ENCODE results near the gene ZFX.
A peak's percentile ranks its signal among the peaks of the same experiment; 100 is the strongest.

ZFX gene

DNA sequence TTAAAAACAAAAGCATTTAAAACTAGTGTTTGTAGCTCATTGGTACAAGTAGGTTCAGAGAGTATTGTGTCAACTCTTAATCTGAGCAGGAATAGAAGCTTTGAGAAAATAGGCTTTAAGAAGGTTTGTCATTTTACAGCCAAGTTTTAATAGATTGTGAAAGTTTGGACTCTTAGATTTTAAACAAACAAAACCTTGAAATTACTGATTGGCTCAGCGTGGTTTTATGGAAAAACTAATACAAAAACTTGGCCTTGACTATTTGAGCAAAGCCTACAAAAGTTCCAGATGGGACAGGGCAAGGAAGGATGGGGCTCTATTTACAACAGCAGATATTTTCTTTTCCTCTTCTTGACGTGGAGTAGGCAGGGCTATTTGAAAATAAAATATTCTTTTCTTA, 16.5 kb downstream of the ZFX start:
- H3K4me1 Mint-ChIP-seq: peaks cover 32% of the 10 kb centered on the region
- ATAC-seq (ENCODE audit: low read depth) (no peak), DNase-seq (ENCODE audit: low spot score in 2 of 2) (no peak)
- H3K27me3 Mint-ChIP-seq: no peaks in the 10 kb centered on the region
- peaks cover 7% of the 10 kb centered on the region for H3K36me3 Mint-ChIP-seq
- H3K4me3 Mint-ChIP-seq: no peak overlapping the region
- H3K27ac Mint-ChIP-seq: no peak overlapping the region
- H3K9me3 Mint-ChIP-seq: no peaks in the 10 kb centered on the region

DNA sequence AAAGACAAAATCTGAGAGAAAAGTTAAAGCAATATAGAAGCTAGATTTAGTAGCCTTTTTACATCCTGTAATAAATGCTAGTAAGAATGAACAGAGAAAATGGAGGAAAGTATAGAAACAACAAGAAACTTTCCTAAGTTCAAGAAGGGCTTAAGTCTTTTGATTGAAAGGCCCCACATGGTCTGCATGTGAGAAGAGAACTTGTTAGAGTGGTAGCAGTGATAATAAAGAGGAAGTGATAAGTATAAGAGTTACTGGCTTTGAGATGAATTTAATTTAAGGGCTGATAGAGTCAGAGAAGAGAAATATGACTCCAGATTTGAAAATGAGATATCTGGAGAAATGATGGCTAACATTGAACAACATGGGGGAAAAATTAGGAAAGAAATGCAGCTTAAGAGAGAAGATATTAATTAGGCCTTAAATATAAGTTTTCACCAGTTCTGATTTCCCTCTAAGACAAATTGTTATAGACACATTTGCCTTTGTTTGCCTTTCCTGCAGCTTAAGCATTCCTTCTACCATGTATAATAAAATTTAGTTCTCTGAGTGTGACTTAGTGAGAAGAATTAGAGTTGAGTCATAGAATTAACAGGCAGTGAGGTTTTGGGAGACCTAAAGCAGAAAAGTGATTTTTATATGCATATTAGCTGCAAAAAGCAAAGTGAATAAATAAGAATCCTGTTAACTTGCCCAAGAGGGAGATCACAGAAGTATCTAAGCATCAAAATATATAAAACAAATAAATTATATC, 18.4 kb downstream of the ZFX start:
- peak overlapping the region; percentile 62 for H3K27ac Mint-ChIP-seq
- no peaks in the 10 kb centered on the region for H3K27me3 Mint-ChIP-seq
- H3K4me1 Mint-ChIP-seq: peaks cover 33% of the 10 kb centered on the region
- no peak overlapping the region for H3K4me3 Mint-ChIP-seq
- no peak for DNase-seq (ENCODE audit: low spot score in 2 of 2)
- no peaks in the 10 kb centered on the region for H3K9me3 Mint-ChIP-seq
- peaks cover 7% of the 10 kb centered on the region for H3K36me3 Mint-ChIP-seq
- ATAC-seq (ENCODE audit: low read depth): peak; percentile 54

DNA sequence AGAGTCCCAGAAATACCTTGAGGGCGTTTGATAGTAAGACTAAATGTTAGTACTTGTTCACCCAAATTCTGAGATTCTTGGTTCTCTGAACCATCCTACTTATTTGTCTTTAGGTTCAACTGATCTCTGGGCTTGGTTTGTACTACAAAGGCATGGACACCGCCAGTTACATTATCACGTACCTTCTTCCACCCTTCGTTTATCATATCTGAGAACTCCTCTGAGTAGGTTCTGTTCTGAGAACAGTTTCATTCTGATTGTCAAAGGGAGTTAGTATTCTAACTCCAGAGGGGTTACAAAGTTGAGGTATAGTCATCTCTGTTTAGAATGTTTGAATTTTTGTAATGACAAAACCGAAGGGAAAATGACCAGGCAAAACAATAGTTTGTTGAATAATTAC, 19.3 kb downstream of the ZFX start:
- DNase-seq (ENCODE audit: low spot score in 2 of 2): no peak
- Mint-ChIP-seq H3K27me3 (no peaks in the 10 kb centered on the region), H3K4me1 (peaks cover 33% of the 10 kb centered on the region), H3K36me3 (peaks cover 8% of the 10 kb centered on the region), H3K4me3 (peak overlapping the region; percentile 83), H3K9me3 (no peaks in the 10 kb centered on the region), H3K27ac (peak overlapping the region; percentile 61)
- no peak for ATAC-seq (ENCODE audit: low read depth)

DNA sequence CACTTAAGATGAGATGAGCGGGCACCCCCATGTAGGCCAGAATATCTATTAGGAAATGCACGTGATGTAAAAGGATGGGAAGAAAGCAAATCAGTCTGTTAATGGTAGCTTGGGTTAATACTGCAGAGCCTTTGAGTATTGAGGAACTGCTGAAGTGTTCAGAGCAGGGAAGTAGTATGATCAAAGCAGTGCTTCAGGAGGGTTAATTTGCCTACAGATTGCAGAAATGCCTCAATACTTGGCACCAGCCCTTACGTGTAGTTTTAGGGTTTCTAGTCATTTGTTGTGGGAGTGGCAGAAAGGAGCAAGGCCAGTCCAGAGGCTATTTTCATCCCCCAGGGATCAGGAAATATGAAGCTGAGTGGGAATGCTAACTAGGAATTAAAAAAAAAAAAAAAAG, 19.7 kb downstream of the ZFX start:
- Mint-ChIP-seq H3K27ac (peak overlapping the region; percentile 61), H3K36me3 (peaks cover 8% of the 10 kb centered on the region), H3K4me1 (peaks cover 33% of the 10 kb centered on the region), H3K4me3 (peak overlapping the region; percentile 83), H3K27me3 (no peaks in the 10 kb centered on the region), H3K9me3 (no peaks in the 10 kb centered on the region)
- ATAC-seq (ENCODE audit: low read depth): peak; percentile 93
- DNase-seq (ENCODE audit: low spot score in 2 of 2): no peak

DNA sequence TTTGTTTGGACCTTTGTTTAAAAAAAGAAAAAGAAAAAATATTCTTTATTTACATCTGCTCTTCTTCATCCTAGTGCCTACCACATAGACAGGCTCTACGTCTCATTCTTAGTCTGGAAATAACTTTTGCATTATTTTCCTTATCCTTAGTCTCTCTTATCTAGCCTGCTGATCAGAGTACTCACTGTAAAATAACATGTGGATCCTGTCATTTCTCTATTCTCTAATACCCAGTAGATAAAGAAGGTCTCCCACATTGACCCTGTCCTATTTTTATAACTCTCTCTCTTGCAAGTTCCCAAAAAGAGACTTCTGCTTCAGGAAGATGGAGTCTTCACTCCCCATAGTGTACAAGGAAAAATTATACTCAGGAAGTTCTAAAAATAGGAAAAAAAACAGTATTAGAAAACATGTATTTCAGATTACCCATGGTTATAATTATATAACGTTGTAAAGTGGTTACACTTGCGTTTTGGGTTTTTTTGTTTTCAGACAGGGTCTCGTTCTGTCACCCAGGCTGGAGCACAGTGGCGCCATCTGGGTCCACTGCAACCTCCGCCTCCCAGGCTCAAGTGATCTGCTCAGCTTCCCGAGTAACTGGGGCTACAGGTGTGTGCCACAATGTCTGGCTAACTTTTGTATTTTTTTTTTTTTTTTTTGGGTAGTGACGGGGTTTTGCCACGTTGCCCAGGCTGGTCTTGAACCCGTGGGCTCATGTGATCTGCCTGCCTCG, 23.8 kb downstream of the ZFX start:
- peaks cover 12% of the 10 kb centered on the region for H3K36me3 Mint-ChIP-seq
- H3K4me1 Mint-ChIP-seq: peaks cover 20% of the 10 kb centered on the region
- no peaks in the 10 kb centered on the region for H3K27me3 Mint-ChIP-seq
- no peak overlapping the region for H3K27ac Mint-ChIP-seq
- DNase-seq (ENCODE audit: low spot score in 2 of 2) (no peak), ATAC-seq (ENCODE audit: low read depth) (no peak)
- no peaks in the 10 kb centered on the region for H3K9me3 Mint-ChIP-seq
- no peak overlapping the region for H3K4me3 Mint-ChIP-seq

DNA sequence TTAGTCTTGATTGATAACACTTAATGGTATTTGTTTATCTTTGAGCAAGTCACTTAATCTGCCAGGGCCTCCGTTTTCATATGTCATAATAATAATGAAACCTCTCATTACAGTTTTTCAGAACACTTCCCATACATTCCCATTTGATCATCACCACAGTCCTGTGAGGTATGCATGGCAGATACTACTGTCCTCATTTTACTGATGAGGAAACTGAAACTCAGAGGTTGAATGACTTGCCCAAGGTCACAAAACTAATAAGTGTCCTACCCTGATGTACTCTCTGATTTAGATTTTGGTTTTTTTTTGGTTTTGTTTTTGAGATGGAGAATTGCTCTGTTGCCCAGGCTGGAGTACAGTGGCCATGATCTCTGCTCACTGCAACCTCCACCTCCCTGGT, 25.7 kb downstream of the ZFX start:
- no peak overlapping the region for H3K4me3 Mint-ChIP-seq
- H3K9me3 Mint-ChIP-seq: no peaks in the 10 kb centered on the region
- ATAC-seq (ENCODE audit: low read depth) (no peak), DNase-seq (ENCODE audit: low spot score in 2 of 2) (no peak)
- no peak overlapping the region for H3K27ac Mint-ChIP-seq
- H3K27me3 Mint-ChIP-seq: no peaks in the 10 kb centered on the region
- H3K4me1 Mint-ChIP-seq: peaks cover 7% of the 10 kb centered on the region
- peaks cover 10% of the 10 kb centered on the region for H3K36me3 Mint-ChIP-seq

DNA sequence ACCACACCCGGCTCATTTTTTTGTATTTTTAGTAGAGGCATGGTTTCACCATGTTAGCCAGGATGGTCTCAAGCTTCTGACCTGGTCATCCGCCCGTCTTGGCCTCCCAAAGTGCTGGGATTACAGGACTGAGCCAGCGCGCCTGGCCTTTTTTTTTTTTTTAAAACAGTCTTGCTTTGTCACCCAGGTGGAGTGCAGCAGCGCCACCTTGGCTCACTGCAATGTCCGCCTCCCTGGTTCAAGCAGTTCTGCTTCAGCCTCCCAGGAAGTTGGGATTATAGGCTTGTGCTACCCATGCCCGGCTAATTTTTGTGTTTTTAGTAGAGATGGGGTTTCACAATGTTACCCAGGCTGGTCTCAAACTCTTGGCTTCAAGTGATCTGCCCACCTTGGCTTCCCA, 28.9 kb downstream of the ZFX start:
- Mint-ChIP-seq H3K4me3 (no peak overlapping the region), H3K27me3 (no peaks in the 10 kb centered on the region), H3K9me3 (no peaks in the 10 kb centered on the region), H3K27ac (no peak overlapping the region), H3K36me3 (peaks cover 5% of the 10 kb centered on the region), H3K4me1 (no peaks in the 10 kb centered on the region)
- DNase-seq (ENCODE audit: low spot score in 2 of 2) (no peak), ATAC-seq (ENCODE audit: low read depth) (no peak)

DNA sequence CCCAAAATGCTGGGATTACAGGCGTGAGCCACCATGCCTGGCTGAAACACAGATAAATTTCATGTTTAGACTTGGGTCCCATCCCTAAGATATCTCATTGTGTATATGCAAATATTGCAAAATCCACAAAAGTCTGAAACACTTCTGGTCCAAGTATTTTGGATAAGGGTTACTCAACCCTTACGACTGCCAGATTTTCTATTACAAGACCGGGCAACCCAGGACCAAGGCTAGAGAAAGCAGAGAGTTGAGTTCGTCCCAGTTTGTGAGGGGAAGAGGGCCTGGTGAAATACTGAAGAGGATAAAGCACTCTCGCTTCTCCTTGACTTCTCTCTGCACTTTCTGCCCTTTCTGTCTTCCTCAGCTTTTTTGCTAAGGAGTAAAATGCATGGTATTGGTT, 34.5 kb downstream of the ZFX start:
- no peak for DNase-seq (ENCODE audit: low spot score in 2 of 2)
- peaks cover 6% of the 10 kb centered on the region for H3K4me1 Mint-ChIP-seq

DNA sequence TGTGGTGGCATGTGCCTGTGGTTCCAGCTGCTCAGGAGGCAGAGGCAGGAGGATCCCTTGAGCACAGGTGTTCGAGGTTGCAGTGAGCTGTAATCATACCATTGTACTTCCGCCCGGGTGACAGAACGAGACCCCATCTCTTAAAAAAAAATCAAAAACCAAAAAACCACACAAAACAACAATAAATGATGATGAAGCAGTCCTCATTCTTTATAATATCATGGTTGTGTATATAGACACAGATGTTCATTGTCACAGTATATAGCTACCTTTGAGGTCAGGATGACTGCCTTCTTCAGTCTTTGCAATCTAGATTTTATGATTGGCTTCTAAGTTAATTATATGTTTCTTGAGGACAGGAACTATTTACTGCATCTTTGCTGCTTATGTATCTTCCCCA, 37.0 kb downstream of the ZFX start:
- H3K4me3 Mint-ChIP-seq: no peak overlapping the region
- ATAC-seq (ENCODE audit: low read depth): no peak
- H3K36me3 Mint-ChIP-seq: peaks cover 5% of the 10 kb centered on the region

More for the DNA sequence above, 34.5 kb downstream of the ZFX start:
- ATAC-seq (ENCODE audit: low read depth): no peak
- no peak overlapping the region for H3K27ac Mint-ChIP-seq
- peaks cover 5% of the 10 kb centered on the region for H3K36me3 Mint-ChIP-seq
- no peak overlapping the region for H3K4me3 Mint-ChIP-seq
- no peaks in the 10 kb centered on the region for H3K9me3 Mint-ChIP-seq
- H3K27me3 Mint-ChIP-seq: no peaks in the 10 kb centered on the region

DNA sequence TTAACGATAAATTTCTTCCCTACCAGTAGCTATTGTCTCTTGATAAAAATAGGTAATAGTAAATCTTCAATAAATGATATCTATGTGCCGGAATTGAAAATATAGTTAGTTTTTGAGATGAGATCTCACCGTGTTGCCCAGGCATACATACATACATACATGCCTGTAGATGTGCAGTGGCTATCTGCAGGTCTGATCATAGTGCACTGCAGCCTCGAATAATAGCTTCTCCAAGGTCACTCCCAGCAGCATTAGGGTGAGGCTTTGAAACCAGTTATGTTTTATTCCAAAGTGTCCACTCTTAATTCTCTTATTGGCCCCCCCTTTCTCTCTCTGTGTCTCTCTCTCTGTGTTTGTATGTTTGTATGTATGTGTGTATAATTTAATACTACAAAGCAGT, 37.5 kb downstream of the ZFX start:
- Mint-ChIP-seq H3K4me3 (no peak overlapping the region), H3K27me3 (no peaks in the 10 kb centered on the region), H3K4me1 (peaks cover 10% of the 10 kb centered on the region), H3K9me3 (no peaks in the 10 kb centered on the region), H3K27ac (no peak overlapping the region), H3K36me3 (peaks cover 5% of the 10 kb centered on the region)
- ATAC-seq (ENCODE audit: low read depth) (no peak), DNase-seq (ENCODE audit: low spot score in 2 of 2) (no peak)

More for the DNA sequence above, 37.0 kb downstream of the ZFX start:
- peaks cover 10% of the 10 kb centered on the region for H3K4me1 Mint-ChIP-seq
- H3K27me3 Mint-ChIP-seq: no peaks in the 10 kb centered on the region
- H3K27ac Mint-ChIP-seq: no peak overlapping the region
- no peaks in the 10 kb centered on the region for H3K9me3 Mint-ChIP-seq
- DNase-seq (ENCODE audit: low spot score in 2 of 2): no peak

DNA sequence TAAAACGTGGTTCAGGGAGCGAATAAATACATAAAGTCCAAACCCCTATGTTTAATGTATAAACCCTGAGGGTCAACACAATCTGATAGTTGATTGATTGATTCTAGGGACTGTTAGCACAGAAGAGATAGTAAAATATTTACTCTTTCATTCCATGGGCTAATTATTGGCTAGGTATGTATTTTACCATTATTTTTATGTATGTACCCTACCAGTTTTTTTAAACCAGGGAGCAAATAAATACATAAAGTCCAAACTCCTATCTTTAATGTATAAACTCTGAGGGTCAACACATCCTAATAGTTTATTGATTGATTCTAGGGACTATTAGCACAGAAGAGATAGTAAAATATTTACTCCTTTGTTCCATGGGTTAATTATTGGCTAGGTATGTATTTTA, 40.0 kb downstream of the ZFX start:
- H3K36me3 Mint-ChIP-seq: peaks cover 5% of the 10 kb centered on the region
- peaks cover 20% of the 10 kb centered on the region for H3K4me1 Mint-ChIP-seq
- ATAC-seq (ENCODE audit: low read depth) (no peak), DNase-seq (ENCODE audit: low spot score in 2 of 2) (no peak)
- no peaks in the 10 kb centered on the region for H3K9me3 Mint-ChIP-seq
- no peak overlapping the region for H3K4me3 Mint-ChIP-seq
- no peak overlapping the region for H3K27ac Mint-ChIP-seq
- no peaks in the 10 kb centered on the region for H3K27me3 Mint-ChIP-seq

DNA sequence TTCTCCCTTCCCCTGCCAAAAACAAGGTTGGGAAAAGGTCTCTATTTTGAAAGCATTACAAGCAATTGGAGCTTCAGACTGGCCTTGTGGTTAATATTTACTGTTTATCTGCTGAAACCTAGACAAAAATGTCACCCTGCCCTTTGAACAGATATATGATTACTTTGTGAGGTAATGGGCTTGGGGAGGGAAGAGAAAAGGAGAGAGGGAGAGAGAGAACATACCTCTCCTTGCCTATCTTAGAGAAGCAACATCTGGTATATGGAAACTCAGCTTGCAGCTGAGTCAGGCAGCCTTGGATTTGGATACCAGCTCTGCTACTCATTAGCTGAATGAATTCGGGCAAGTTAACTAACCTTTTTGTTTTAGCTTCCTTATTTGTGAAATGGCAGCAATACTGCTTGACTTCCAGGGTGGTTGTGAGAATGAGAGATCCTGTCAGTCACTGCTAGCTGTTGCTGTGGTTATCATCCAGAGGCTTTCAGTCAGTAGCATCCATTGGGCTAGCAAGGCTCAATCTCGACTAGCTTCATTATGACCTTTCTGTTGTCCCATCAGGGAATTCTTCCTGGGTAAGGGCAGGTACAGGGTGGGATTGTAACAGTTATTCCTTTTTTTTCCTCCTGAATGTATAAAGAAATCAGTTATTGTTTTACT, 41.1 kb downstream of the ZFX start:
- peak overlapping the region; percentile 69 for H3K27ac Mint-ChIP-seq
- H3K4me3 Mint-ChIP-seq: no peak overlapping the region
- peaks cover 5% of the 10 kb centered on the region for H3K36me3 Mint-ChIP-seq
- ATAC-seq (ENCODE audit: low read depth) (no peak), DNase-seq (ENCODE audit: low spot score in 2 of 2) (no peak)
- H3K27me3 Mint-ChIP-seq: no peaks in the 10 kb centered on the region
- H3K4me1 Mint-ChIP-seq: peaks cover 20% of the 10 kb centered on the region
- H3K9me3 Mint-ChIP-seq: no peaks in the 10 kb centered on the region

DNA sequence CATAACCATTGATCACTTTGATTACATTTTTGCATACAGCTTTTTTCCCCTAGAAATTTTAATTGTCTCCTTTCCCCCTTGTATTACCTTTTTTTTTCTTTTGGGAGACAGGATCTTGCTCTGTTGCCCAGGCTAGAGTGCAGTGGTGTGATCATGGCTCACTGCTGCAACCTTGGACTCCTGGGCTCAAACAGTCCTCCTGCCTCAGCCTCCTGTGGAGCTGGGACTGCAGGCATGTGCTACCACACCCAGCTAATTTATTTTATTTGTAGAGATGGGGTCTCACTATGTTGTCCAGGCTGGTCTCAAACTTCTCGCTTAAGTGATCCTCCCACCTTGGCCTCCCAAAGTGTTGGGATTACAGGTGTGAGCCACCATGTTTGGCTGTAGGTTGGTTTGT, 47.0 kb downstream of the ZFX start:
- Mint-ChIP-seq H3K27ac (no peak overlapping the region), H3K9me3 (no peaks in the 10 kb centered on the region)

DNA sequence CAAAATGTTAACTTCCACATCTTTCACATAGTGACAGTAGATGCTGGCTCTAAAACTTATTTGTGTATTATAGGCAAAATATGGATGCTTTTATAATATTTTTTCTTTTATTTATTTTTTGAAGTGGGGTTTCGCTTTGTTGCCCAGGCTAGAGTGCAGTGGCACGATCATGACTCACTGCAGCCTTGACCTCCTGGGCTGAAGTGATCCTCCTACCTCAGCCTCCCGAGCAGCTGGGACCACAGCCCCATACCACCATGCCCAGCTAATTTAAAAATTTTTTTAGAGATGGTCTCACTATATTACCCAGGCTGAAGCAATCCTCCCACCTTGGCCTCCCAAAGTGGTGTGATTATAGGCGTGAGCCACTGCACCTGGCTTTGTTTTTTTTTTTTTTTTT, 48.6 kb downstream of the ZFX start:
- H3K4me3 Mint-ChIP-seq: no peak overlapping the region
- H3K27ac Mint-ChIP-seq: no peak overlapping the region
- H3K27me3 Mint-ChIP-seq: no peaks in the 10 kb centered on the region
- peaks cover 19% of the 10 kb centered on the region for H3K36me3 Mint-ChIP-seq
- no peak for DNase-seq (ENCODE audit: low spot score in 2 of 2)
- H3K4me1 Mint-ChIP-seq: peaks cover 36% of the 10 kb centered on the region
- H3K9me3 Mint-ChIP-seq: no peaks in the 10 kb centered on the region
- no peak for ATAC-seq (ENCODE audit: low read depth)

More for the DNA sequence above, 47.0 kb downstream of the ZFX start:
- DNase-seq (ENCODE audit: low spot score in 2 of 2) (no peak), ATAC-seq (ENCODE audit: low read depth) (no peak)
- Mint-ChIP-seq H3K36me3 (peaks cover 8% of the 10 kb centered on the region), H3K4me1 (peaks cover 23% of the 10 kb centered on the region), H3K27me3 (no peaks in the 10 kb centered on the region), H3K4me3 (no peak overlapping the region)
